Adrenal gland (tissue), 12 donors: ENCODE data around the gene LCN1. TPM values are rescaled to one million over a fixed set of nuclear protein-coding genes. Genes with fewer than 3 reads are reported as not detected.
"Not testable (repeated sequence)": the region's sequence is repeated elsewhere in the genome, so short reads cannot be mapped to it uniquely, and the experiment has no call there.

ENCODE experiments used
- DNase-seq, 7 donors: peaks; one replicate each; pipeline ENCODE4 v3.0.0-alpha.2; 2019 to 2020
- H3K27ac ChIP-seq, 5 donors: fragments of 200-600 bp; sonication (generic) in 4 of 5; 1 replicate in 3 of 5; 2 replicates in 2 of 5; pipeline versions ENCODE4 v1.5.1 to v1.8.0; 2016 to 2020; ENCODE audit warnings: mild to moderate bottlenecking in 1 of 5
- H3K27me3 ChIP-seq: fragments of 200-600 bp; 2 replicates; pipeline ENCODE4 v1.8.0; 2021
- H3K36me3 ChIP-seq, 2 donors: fragments of 200-600 bp; replicated peaks in 1 of 2; 1 replicate in 1 of 2; 2 replicates in 1 of 2; pipeline versions ENCODE4 v1.5.1 to v1.8.0; 2018 to 2022
- H3K4me1 ChIP-seq, 2 donors: fragments of 200-600 bp; replicated peaks in 1 of 2; 1 replicate in 1 of 2; 2 replicates in 1 of 2; pipeline versions ENCODE4 v1.5.1 to v1.8.0; 2018 to 2021
- H3K4me3 ChIP-seq, 4 donors: fragments of 200-600 bp; sonication (generic) in 3 of 4; one replicate each; pipeline ENCODE4 v1.5.1; 2016 to 2018
- H3K9me3 ChIP-seq, 3 donors: fragments of 200-600 bp; sonication (generic) in 1 of 3; replicated peaks in 1 of 3; 1 replicate in 2 of 3; 2 replicates in 1 of 3; pipeline versions ENCODE4 v1.5.1 to v1.8.0; 2016 to 2021
- POLR2A ChIP-seq, 2 donors: fragments of 450-650 bp; IDR thresholded peaks; one replicate each; pipeline ENCODE4 v1.6.1; 2017; ENCODE audit warnings: antibody characterized with exemption in 2 of 2, mild to moderate bottlenecking in 2 of 2, moderate library complexity in 1 of 2
- WGBS, 4 donors: extraction: QIAGEN DNeasy Blood & Tissue Kit in 2 of 4; methylation state at CpG; one replicate each; pipeline versions ENCODE4 v1.1.5 to v1.1.7; 2013 to 2017; 5-methylcytosine and 5-hydroxymethylcytosine counted together
- intact Hi-C, 2 donors: fragments of 100-400 bp; cut with DNase I; formaldehyde crosslinking; loops; one replicate each; pipeline versions ENCODE4 v1.14.1 to v1.15.0; 2022 to 2023
- polyA plus RNA-seq, 3 donors: library from polyadenylated mRNA; stranded (reverse); fragments of 200-250 nt in 2 of 3; fragments of 350-450 nt in 1 of 3; fragmentation: Illumina TruSeq in 1 of 3; extraction: RNeasy Lipid Tissue Mini Kit (QIAGEN cat#74804) in 1 of 3; gene quantifications; one replicate each; pipeline ENCODE4 v1.2.3, GENCODE V29; 2013 to 2014
- total RNA-seq, 9 donors: library from RNA; depleted of rRNA in 4 of 9; stranded (reverse); fragments of >200 nt in 4 of 9; fragments of 120-200 nt in 1 of 9; fragmentation: NEBNext Ultra II Directional in 1 of 9; extraction: Animal tissue kit (Norgen Biotek cat#: 25700) in 1 of 9; gene quantifications; one replicate each; pipeline versions ENCODE4 v1.1.0 to v1.2.4, GENCODE V29; 2013 to 2023
- TF ChIP-seq, protein P1 (sequence below), 6 experiments: fragments of 450-650 bp in 4 of 6; fragments of 200-600 bp in 2 of 6; sonication (generic) in 1 of 6; IDR thresholded peaks; 1 replicate in 5 of 6; 2 replicates in 1 of 6; pipeline versions ENCODE4 v1.5.1 to v1.8.0; 2016 to 2021; ENCODE audit warnings: antibody characterized with exemption in 6 of 6, mild to moderate bottlenecking in 2 of 6, moderate library complexity in 1 of 6
- donor health status: healthy with polysubstance abuse.
- donor health status: Bipolar disorder and iron deficiency.
- donor health status: DM: yes; HTN: yes; CAD: no.
- donor health status: DM: no; HTN: no; CAD: no.
- donor health status: DM: no; HTN: no; CAD: no.
- donor health status: DM: yes; HTN: yes; CAD: no.

The LCN1 gene
- total and polyA plus RNA-seq, 12 donors = not detected

DNA sequence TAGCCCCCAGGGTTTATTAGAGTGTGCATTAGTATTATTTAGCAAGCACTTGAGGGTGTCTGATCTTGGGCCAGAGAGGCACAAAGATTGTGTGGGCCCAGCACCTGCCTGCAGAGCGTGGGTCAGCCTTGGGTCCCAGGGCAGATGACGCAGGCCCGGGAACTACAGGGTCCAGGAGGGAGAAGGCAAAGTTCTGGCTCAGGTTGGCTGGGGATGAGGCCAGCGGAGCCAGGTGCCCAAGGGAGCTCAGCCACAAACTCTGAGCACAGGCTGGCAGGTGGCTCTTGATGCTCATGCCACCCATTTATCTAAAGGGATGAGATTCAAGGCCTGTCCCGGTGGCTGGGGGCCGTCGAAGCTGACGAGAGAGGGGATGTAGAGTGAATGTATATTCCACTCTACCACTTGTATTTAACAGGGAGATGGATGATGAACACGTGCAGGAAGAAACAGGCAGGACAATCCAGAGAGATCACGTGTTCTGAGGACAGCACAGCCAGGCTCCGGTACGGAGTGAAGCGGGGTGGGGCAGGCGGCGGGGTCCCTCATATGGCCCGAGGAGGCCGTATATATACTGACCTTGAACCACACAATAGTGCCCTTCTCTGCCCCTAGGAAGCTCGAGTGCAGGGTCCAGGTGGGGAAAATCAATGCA is 23.9 kb downstream of the LCN1 start:
- intact Hi-C loops = loop anchor here in 1 of 2 donors (10.0 kb wide), 1 partner anchor 1900 kb away; no protein-coding TSS in a partner anchor
- TF ChIP-seq POLR2A (IDR thresholded peaks at IDR 0.05) = no peak
- TF ChIP-seq, protein P1, sequence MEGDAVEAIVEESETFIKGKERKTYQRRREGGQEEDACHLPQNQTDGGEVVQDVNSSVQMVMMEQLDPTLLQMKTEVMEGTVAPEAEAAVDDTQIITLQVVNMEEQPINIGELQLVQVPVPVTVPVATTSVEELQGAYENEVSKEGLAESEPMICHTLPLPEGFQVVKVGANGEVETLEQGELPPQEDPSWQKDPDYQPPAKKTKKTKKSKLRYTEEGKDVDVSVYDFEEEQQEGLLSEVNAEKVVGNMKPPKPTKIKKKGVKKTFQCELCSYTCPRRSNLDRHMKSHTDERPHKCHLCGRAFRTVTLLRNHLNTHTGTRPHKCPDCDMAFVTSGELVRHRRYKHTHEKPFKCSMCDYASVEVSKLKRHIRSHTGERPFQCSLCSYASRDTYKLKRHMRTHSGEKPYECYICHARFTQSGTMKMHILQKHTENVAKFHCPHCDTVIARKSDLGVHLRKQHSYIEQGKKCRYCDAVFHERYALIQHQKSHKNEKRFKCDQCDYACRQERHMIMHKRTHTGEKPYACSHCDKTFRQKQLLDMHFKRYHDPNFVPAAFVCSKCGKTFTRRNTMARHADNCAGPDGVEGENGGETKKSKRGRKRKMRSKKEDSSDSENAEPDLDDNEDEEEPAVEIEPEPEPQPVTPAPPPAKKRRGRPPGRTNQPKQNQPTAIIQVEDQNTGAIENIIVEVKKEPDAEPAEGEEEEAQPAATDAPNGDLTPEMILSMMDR (IDR thresholded peaks at IDR 0.05) = no peak
- 78 to 88% (median 85%) methylated on average over 12 to 18 of the region's 18 CpGs for WGBS, 4 donors
- DNase-seq = no peak
- no peaks in the 10 kb centered on the region for H3K36me3 ChIP-seq
- H3K4me1 ChIP-seq = no peaks in the 10 kb centered on the region
- no peak overlapping the region for H3K4me3 ChIP-seq
- H3K9me3 ChIP-seq = no peaks in the 10 kb centered on the region
- H3K27ac ChIP-seq = no peak overlapping the region
- no peaks in the 10 kb centered on the region for H3K27me3 ChIP-seq

GRCh38 chr9:135545646-135546176 is 24.5 kb downstream of the LCN1 start, which contains the start of gene OBP2A:
Gene OBP2A (plus strand): TSS chr9:135546126. CDS start chr9:135546181, 55 bp downstream.
- H3K4me1 ChIP-seq, H3K4me3 ChIP-seq, H3K27me3 ChIP-seq, H3K9me3 ChIP-seq, H3K36me3 ChIP-seq, H3K27ac ChIP-seq, DNase-seq: not testable (repeated sequence)
- intact Hi-C loops = loop anchor here in 1 of 2 donors (10.0 kb wide), 1 partner anchor 1901 kb away; no protein-coding TSS in a partner anchor
- 77 to 89% (median 78%) methylated on average over 5 to 13 of the region's 19 CpGs; no CpG with 5 or more reads in 1 of the 4 donors for WGBS, 4 donors

DNA sequence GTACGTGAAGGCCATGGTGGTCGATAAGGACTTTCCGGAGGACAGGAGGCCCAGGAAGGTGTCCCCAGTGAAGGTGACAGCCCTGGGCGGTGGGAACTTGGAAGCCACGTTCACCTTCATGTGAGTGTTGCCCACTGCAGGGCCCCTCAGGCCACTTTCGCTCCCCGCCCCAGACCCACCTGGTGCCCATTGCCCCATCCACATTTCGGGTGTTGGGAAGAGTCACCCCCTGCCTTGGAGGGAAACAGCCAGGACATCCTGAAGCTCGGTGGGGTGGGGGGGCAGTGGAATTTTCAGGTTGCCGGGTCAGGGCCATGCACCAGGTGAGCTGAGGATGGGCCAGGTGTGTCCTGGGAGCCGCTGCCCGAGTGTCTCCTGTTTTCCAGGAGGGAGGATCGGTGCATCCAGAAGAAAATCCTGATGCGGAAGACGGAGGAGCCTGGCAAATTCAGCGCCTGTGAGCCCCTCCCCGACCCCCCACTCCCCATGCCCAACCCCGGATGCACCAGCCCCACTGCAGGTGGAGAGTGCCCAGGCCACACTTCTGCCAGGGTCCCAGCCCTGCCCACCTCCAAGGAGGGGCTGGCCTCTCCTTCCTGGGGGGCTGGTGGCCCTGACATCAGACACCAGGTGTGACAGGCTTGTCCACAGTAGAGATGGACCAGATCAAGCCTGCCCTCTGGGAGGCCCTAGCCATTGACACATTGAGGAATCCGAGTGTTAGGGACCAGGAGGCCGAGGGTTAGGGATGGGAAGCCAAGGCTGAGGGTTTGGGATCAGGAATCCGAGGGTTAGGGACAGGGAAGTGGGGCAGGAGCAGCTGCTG is 25.8 kb downstream of the LCN1 start:
- 87 to 89% (median 88%) methylated on average over 10 to 20 of the region's 21 CpGs for WGBS, 4 donors
- not testable (repeated sequence) for H3K4me1 ChIP-seq, DNase-seq, H3K27ac ChIP-seq, H3K9me3 ChIP-seq, H3K36me3 ChIP-seq, H3K4me3 ChIP-seq, H3K27me3 ChIP-seq
- intact Hi-C loops = loop anchor here in 1 of 2 donors (10.0 kb wide), 1 partner anchor 1902 kb away; no protein-coding TSS in a partner anchor

- Histone ChIP-seq H3K9me3 (no peaks in the 10 kb centered on the region), H3K4me3 (no peak overlapping the region), H3K27me3 (no peaks in the 10 kb centered on the region), H3K27ac (no peak overlapping the region), H3K4me1 (no peaks in the 10 kb centered on the region), H3K36me3 (no peaks in the 10 kb centered on the region)
- no peak for DNase-seq
- TF ChIP-seq, protein P1 (IDR thresholded peaks at IDR 0.05) = no peak
- no peak for TF ChIP-seq POLR2A (IDR thresholded peaks at IDR 0.05)
- intact Hi-C loops = loop anchor here in 1 of 2 donors (10.0 kb wide), 1 partner anchor 1903 kb away; no protein-coding TSS in a partner anchor
- 81 to 93% (median 85%) methylated on average over 17 to 28 of the region's 28 CpGs for WGBS, 4 donors
Measured at GRCh38 chr9:135547756-135548736, 26.8 kb downstream of the LCN1 start.

GRCh38 chr9:135549478-135550343 is 28.5 kb downstream of the LCN1 start:
- not testable (repeated sequence) for H3K4me1 ChIP-seq, H3K36me3 ChIP-seq, DNase-seq, H3K4me3 ChIP-seq, H3K27me3 ChIP-seq, H3K27ac ChIP-seq, H3K9me3 ChIP-seq
- intact Hi-C loops = loop anchor here in 1 of 2 donors (10.0 kb wide), 1 partner anchor 1905 kb away; no protein-coding TSS in a partner anchor
- WGBS, 4 donors = 82 to 85% (median 85%) methylated on average over 9 to 28 of the region's 28 CpGs
